Measurements from ENCODE around the gene MAGI2.

GRCh38 chr7:78543976-78544375 lies 909.5 kb downstream of the MAGI2 start:
- TF ChIP-seq, protein P1, sequence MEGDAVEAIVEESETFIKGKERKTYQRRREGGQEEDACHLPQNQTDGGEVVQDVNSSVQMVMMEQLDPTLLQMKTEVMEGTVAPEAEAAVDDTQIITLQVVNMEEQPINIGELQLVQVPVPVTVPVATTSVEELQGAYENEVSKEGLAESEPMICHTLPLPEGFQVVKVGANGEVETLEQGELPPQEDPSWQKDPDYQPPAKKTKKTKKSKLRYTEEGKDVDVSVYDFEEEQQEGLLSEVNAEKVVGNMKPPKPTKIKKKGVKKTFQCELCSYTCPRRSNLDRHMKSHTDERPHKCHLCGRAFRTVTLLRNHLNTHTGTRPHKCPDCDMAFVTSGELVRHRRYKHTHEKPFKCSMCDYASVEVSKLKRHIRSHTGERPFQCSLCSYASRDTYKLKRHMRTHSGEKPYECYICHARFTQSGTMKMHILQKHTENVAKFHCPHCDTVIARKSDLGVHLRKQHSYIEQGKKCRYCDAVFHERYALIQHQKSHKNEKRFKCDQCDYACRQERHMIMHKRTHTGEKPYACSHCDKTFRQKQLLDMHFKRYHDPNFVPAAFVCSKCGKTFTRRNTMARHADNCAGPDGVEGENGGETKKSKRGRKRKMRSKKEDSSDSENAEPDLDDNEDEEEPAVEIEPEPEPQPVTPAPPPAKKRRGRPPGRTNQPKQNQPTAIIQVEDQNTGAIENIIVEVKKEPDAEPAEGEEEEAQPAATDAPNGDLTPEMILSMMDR (IDR thresholded peaks at IDR 0.05; ENCODE audit: low read depth, low read length, poor library complexity, severe bottlenecking), result no peak
- TF ChIP-seq EZH2phosphoT487 (IDR thresholded peaks at IDR 0.05; ENCODE audit: borderline replicate concordance, low read length), result no peak
